UCSD-AML1 (cell line): ENCODE data around the gene ARL13A.
"Not testable (repeated sequence)": the region's sequence is repeated elsewhere in the genome, so short reads cannot be mapped to it uniquely, and the experiment has no call there.

Experiments
- DNase-seq: peaks from one replicate; lab custom pipeline; 2025; ENCODE audit not compliant: unreplicated experiment; lab: John Stamatoyannopoulos, UW

The ARL13A gene

DNA sequence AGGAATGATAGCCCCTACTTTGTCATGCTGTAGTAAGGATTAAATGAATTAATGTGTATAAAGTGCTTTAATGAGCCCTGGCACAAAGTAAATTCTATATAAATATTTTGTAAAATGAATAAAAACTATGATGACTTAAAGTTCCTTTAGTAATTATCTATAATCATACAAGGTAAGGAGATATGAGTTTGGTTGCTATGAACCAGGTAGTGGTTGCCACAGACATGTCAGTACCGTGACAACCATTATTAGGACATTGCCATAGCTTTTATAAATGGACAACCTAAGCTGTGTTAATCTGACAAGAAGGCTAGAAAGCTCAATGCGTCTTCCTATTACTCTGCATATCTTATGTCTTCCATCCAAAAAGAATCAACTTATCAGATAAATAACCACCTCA lies at the start of gene ARL13A:
Gene ARL13A (plus strand): TSS at position 301 of the 400 bp plus-strand sequence. CDS start 3,982 bp downstream, outside the sequence.
- no peak for DNase-seq

DNA sequence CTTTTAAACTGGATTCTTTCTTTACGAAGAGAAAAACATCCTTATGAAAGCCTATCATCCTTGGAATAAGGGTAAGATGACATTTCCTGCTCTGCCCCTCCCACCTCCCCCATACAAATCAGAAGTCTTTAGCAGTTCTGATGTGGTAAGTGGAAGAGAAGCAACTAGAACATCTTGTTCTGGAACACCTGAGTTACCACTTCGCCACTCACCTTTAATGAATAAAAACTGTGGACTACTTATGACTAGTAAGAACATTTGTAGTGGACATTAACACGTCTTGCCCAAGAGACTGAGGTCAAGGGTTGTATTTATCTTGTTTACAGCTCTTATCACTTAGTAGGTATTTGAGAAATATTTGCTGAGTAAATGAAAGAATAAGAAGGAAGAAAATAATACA lies 45.1 kb upstream of the ARL13A start:
- DNase-seq, result no peak

DNA sequence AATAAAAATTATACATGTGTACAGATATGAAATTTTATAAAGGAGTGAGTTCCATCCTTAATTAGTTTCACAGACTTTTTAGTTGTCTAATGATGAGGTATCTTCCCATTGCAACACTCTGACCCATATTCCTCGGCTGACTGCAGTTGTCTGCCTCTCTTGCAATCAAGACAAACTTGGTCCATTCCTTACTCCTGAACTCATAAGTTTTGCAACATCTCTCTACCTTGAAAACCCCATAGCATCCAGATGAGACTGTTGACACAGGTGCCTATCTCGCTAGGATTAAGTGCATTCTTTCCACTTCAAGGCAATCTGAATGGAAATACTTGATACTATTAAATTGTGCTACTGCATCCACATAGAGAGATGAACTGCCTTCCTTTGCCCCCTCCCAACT lies 43.1 kb upstream of the ARL13A start:
- DNase-seq, result no peak

DNA sequence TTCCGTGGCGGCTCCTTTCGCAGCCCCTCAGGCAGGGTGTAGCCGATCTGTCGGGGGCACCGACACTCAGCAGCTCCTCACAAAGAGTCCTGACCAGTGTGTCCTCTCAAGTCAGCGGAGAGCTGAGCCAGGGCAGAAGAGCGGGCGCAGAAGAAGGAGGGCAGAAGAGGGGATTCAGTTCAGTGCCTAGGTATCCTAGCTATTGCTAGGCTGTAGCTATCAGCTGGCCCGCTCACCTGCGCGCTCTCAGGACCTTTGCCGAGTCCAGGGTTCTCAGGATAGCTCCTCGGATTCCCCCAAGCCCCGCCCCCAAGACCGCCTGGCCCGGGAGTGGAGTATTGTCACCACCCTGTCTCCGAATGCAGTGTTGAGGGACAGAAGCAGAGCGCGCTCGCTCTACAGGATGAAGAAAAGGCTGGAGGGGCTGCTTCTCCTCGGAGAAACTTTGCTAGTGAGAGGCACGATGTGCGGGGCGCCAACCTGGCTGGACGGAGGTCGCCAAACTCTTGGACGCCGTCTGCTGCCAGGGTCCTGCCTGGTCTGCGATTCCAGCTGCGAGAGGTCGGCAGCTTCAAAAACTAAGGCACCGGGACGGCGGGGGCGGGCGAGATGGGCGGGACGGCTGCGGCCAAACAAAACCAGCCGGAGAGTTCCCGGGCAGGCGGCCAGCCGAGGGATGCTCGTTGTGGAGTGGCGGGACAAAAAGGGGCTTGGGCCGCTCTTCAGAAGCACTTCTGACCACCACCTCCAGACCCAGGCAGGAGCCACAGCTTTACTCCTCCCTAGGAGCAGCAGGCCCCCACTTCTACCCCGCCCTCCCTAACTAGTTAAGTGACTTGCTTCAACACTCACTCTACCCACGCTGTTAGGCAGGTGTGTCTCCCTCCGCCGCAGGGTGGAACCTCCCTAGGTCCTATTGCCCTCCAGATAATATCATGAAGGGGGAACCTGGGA lies 40.6 kb upstream of the ARL13A start, which contains the start of gene XKRX:
Gene XKRX (minus strand): TSS at position 258 of the 954 bp plus-strand sequence. CDS start 613 bp downstream, outside the sequence.
- DNase-seq, result no peak

DNA sequence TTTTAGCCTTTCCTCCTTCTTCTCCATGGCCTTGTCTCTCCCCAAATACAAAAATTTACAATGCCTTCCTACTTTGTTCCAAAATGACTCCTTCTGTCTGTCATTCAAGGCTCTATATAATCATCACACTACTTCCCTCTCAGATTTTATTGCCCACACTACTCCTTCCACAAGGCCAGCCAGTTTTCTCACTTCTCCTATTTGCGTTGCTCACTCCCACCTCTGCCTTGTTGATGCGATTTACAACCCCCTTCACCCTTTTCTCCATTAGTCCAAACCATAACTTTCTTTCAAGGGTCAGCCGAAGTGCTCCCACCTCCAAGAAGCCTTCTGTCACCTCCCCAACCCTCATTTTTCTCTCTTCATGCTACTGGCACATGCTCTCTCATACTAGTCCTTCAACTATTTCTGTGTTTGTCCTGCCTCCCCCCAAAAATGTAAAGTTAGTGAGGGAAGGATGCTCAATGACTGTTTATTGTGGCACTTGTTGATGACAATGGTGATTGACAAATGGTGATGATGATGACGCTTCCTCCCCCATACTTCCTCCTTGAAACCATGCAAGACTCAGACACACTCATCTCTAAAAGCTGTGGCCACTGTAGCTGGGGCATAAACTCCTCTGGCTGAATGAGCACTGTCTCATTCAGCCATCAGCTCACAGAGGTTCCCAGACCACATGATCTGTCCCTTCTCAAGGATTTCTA lies 38.1 kb upstream of the ARL13A start:
- no peak for DNase-seq

DNA sequence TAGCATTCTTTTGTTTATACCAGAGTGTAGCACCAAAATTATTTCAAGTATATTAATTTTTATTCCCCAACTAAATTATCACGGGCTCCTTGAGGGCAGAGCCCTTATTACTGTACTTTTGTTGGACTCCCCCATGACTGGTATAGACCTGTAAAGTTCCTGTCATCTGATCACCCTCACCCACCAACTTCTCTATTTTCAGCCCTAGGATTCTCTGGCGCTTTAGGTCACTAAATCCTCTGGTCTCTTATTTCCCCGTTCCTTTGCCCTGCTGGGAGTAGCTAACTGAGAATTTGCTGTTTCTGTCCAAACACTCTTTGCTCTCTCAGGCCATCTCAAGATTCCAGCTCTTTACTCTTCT lies 37.6 kb upstream of the ARL13A start:
- DNase-seq, result no peak

DNA sequence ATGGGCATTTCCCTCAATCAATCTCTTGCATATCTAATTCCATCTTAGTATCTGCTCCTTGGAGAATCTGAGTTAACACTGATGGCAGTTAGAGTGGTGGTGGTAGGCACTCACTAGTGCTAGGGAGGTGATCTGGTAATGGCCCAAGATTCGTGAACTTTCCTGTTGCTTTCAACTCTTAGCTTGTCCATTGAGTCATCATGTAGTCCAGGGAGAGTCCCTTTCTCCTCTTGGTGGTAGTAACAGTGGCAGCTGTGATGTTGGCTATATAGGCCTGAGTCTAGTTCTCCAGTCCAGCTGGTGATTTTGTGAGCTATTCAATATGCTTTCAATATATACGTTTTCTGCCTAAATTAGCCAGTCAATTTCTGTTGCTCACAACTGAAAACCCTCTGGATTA lies 33.7 kb upstream of the ARL13A start:
- no peak for DNase-seq

DNA sequence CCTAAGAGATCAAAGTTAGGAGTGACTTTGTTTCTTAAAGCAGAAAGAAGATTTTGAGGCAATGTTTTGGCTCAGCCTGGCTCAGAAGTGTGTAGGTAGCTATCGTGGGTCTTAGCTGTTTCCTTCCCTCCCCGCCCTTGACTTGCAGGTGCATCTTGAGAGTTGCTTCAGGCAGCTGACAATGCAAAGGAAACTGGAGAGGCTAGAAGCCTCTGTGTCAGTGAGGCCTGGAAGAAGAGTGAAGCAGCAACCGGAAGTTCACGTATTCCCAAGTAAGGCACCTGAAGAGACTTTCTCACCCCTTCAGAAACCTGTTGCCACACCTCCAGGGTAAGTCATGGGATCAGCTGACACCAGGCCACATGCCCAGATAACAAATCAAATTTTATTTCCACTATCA lies 30.2 kb upstream of the ARL13A start:
- DNase-seq, result no peak

DNA sequence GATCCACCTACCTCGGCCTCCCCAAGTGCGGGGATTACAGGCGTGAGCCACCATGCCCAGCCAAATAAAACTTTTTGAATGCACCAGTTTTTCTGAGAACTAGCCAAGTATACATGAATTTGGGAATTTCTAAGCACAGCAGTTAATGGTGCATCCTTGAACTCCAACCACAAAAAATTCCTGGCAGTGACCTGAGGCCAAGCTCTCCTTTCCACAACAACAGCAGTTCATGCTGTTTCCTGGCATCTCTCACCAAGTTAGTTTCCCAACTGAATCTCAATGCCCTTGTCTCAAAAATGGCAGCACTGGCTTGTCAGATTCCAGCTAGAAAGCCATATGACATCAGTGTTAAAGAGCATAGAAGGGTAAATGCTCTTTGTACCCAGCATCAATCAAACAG lies 24.9 kb upstream of the ARL13A start:
- DNase-seq, result no peak

DNA sequence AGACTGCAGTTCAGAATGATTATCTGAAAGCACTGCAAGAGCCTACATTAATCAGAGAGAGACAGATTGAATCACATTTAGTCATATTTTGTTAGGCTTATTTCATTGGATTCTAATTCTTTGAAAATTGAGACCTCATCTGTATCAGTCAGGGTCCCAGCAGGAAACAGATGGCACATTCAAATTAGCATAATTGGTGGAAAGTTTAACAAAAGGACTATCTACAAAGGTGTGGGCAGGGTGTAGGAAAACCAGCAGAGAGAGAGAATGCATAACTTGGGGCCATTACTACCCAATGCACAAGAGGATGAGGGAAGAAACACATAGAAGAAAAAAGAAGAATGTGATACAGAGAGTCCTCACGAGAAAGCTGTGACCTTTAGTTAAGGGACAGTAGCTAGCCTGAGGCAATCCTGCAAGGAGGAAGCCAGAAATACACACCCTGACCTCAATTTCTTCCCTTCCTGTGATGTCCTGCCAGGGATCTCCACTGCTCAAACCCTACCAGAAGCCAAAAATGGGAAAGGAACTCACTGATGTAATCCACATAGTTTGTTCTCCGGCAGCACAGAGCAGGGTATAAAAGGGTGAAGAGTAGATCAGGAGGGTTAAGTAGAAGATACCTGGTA lies 23.1 kb upstream of the ARL13A start:
- no peak for DNase-seq

DNA sequence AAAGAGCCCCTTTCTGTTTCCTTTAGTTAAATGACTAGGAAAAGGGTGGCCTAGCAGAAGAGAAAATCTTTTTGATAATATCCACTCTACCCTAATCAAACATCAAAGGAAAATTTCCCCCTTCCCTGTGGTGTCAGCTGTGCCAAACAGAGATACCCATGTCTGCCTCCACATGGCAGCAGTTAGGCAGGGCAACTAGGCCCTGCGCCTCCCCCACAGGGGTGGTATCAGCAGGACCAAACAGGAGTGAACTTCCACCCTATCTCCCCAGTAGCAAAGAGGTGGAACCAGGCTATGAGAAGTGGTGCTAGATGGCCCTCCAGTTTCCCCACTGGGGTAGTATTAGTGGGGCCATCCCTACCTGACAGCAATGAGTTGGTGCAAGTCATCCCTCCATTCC lies 21.0 kb upstream of the ARL13A start:
- no peak for DNase-seq

DNA sequence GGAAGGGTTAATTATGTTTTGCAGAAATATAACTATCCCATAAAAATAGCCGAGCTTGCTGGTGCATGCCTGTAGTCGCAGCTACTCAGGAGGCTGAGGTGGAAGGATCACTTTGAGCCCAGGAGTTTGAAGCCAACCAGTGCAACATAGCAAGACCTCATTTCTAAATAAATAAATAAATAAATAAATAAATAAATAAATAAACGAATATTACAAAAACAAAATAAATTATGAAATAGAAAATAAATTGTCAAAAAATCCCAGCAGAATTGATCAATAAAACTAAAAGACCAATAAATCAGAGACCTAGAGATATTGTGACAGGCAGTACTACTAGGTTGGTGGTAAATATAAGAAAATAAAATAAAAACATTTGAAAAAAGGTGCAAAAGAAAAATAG lies 6.7 kb upstream of the ARL13A start:
- DNase-seq, result no peak

DNA sequence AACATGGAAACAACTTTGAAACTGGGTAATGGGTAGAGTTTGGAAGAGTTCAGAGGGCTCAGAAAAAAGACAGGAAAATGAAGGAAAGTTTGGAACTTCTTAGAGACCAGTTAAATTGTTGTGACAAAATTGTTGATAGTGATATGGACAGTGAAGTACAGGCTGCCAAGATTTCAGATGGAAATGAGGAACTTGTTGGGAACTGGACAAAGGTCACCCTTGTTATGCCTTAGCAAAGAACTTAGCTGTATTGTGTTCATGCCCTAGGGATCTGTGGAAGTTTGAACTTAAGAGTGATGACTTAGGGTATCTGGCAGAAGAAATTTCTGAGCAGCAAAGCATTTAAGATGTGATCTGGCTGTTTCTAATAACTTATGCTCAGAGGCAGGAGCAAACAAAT lies 5.1 kb upstream of the ARL13A start:
- no peak for DNase-seq

DNA sequence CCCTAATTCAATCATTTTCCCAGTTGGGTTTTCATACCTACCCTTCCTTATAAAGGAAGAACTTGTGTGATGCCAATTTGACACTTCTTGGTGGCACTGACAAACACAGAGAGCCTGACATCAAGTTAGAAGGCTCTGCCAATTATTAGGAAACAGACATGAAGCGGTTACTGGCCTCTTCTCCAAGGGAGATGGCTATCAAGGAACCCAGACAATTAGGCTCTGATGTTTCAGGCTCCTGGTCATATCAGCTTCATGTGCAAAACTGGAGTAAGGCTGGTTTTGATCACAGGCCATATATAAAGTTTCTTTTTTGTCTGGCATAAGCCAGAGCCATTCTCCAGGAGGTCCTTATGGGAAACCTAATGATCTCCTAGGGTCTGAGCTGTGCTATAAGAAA lies 428 bp downstream of the ARL13A start:
- no peak for DNase-seq

DNA sequence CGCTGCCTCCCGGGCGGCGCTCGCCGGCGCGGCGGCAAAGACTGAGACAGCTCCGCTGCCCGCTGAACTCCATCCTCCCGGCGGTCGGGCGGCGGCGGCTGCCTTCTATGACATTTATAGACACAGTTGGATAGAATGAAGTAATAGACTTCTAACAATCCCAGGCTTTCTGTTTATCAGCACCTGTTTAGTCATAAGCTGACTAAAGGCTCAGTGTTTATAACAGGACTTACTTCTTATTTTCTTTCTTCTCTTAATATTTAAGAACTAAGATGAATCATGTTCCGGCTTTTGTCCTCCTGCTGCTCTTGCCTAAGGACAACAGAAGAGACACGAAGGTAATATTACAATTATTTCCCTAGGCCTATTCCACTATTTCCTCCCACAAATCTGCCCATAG lies 3.9 kb downstream of the ARL13A start:
- no peak for DNase-seq

DNA sequence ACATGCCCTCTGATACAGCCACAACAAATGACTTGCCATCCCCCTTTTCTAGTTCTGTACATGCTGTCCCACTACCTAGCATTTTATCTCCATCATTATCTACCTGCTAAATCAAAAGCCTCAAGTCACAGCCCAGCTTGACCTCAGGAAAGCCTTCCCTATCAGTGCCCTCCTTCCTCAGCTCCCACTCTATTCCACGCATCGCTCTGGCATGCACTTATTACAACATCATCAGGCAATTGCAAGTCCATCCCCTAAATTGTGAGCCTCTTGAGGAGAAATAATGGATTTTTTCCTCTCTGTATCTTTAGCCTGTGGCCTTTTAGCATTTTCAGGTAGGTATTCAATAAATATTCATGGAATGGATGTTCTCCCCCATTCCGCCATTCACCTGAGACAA lies 5.7 kb downstream of the ARL13A start:
- DNase-seq, result no peak

DNA sequence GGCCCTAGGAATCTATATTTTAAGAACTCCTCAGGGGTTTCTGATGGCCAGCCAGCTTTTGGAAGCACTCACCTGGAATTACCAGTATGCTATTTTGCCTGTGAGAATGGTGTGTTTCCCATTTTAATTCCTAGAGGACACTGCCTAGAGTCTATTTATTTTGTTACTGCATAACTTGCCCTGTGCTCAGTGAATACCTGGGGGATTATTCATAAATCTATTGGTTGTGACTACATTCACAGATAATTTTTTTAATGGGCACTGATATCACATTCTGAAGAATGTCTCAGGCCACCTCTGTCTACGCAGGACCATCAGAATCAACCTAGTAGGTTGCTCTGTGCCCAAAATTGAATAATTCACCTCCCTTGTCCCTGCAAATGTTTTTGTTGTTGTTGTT lies 6.7 kb downstream of the ARL13A start:
- no peak for DNase-seq

DNA sequence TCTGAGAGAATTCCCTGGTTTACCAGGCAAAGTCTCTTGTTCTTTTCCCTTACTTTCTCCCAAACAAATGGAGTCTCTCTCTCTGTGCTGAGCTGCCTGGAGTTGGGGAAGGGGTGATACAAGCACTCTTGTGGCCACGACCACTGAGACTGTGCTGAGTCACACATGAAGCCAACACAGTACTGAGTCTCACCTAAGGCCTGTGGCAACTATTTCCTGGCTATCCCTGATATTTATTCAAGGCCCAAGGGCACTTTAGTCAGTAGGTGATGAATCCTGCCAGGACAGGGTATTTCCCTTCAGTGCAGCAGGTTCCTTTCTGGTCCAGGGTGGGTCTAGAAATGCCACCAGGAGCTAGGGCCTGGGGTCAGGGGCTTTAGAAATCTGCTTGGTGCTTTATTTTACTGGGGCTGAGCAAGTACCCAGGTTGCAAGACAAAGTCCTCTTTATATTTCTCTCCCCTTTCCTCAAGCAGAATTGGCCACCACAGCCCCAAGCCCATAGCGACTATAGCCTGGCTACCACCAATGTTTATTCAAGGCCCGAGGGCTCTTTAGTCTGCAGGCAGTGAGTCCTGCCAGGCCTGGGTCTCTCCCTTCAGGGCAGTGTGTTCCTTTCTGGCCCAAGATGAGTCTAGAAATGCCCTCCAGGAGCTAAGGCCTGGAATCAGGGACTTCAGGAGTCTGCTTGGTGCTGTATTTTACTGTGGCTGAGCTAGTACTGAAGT lies 10.5 kb downstream of the ARL13A start:
- DNase-seq, result no peak

DNA sequence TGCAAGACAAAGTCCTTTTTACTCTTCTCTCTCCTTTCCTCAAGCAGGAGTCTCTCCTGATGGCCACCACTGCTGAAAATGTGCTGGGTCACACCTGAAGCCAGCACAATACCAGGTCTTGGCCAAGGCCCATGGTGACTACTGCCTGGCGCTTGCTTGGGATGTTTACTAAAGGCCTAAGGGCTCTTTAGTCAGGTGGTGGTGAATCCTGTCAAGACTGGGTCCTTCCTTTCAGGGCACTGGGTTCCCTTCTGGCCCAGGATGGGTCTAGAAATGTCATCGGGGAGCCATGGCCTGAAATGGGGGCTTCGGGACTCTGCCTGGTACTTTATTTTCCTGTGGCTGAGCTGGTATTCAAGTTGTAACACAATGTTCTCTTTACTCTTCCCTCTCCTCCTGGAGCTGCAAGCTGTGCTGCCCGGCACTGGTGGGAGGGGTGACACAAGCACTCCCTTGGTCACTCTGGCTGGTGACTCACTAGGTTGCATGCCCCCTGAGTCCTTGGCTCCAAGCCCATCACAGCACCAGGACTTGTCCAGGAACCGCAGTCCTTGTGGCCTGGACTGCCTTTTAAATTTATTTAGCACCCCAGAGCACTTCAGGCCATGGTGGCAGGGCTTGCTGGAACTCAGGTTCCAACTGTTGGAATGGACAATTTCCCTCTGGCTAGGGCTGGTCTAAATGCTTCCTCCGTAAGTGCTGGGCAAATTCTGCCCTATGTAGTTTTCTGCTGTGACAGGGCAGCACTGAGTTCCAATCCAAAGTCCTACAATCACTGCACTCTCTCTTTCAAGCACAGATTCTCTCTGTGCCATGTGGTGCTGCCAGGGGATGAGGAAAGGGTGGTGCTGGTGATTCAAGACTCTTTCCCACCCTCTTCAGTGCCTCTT lies 11.3 kb downstream of the ARL13A start:
- no peak for DNase-seq

DNA sequence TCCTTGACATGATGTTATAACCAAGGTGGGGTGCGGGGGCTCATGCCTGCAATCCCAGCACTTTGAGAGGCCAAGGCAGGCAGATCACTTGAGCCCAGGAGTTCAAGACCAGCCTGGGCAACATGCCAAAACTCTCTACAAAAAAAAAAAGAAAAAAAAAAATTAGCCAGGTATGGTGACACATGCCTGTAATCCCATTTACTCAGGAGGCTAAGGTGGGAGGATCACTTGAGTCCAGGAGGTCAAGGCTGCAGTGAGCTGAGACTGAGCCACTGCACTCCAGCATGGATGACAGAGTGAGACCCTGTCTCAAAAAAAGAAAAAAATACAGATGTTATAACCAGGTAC lies 12.0 kb downstream of the ARL13A start:
- DNase-seq, result not testable (repeated sequence)
